T-cell (primary cell): ENCODE results near the gene PACS2. TPM values are rescaled to one million over a fixed set of nuclear protein-coding genes. Genes with fewer than 3 reads are reported as not detected.
A peak's percentile ranks its signal among the peaks of the same experiment; 100 is the strongest.

ENCODE experiments used
- ATAC-seq, 4 experiments: fragments of 200-7000 bp in 3 of 4; fragments of 150-1000 bp in 1 of 4; cut with Tn5 transposase; replicated peaks in 1 of 4; 1 replicate in 3 of 4; 2 replicates in 1 of 4; pipeline ENCODE4 v1.10.0; 2021; ENCODE audit warnings: moderate library complexity in 3 of 4, mild to moderate bottlenecking in 2 of 4, moderate number of reproducible peaks in 1 of 4
- CTCF ChIA-PET, 2 donors: fragments of 300-600 bp; sonication (Branson Sonifier 250); formaldehyde crosslinking; loops; one replicate each; lab custom pipeline; 2022; ENCODE audit warnings: antibody characterized with exemption in 2 of 2; lab: Charles Lee
- POLR2A ChIA-PET, 2 donors: fragments of 300-600 bp; sonication (Branson Sonifier 250); formaldehyde crosslinking; loops; one replicate each; lab custom pipeline; 2022; ENCODE audit warnings: antibody characterized with exemption in 2 of 2; lab: Charles Lee
- DNase-seq, 35 experiments: peaks; one replicate each; pipeline versions ENCODE4 v3.0.0 to v3.0.0-alpha.2; 2013 to 2023
- H3K27ac ChIP-seq: one replicate; pipeline ENCODE4 v1.5.1; 2013; ENCODE audit warnings: low read length
- H3K27me3 ChIP-seq, 2 experiments: replicated peaks in 1 of 2; 1 replicate in 1 of 2; 2 replicates in 1 of 2; pipeline versions ENCODE4 v1.6.1 to v1.7.0; 2013; ENCODE audit warnings: low read length in 1 of 2, mixed read lengths in 1 of 2; ENCODE audit not compliant: control insufficient read depth in 2 of 2, insufficient read depth in 2 of 2; ENCODE audit errors: extremely low read depth in 1 of 2
- H3K36me3 ChIP-seq, 2 donors: 1 replicate in 1 of 2; 2 replicates in 1 of 2; pipeline versions ENCODE4 v1.6.1 to v1.7.0; 2013; ENCODE audit warnings: low read length in 1 of 2; ENCODE audit not compliant: control insufficient read depth in 2 of 2, insufficient read depth in 1 of 2; ENCODE audit errors: extremely low read depth in 1 of 2
- H3K4me1 ChIP-seq, 2 experiments: 1 replicate in 1 of 2; 2 replicates in 1 of 2; pipeline versions ENCODE4 v1.6.1 to v1.7.0; 2013; ENCODE audit warnings: low read length in 2 of 2, mixed read lengths in 1 of 2; ENCODE audit not compliant: insufficient read depth in 2 of 2, control insufficient read depth in 1 of 2; ENCODE audit errors: extremely low read depth in 1 of 2
- H3K4me3 ChIP-seq, 2 donors: 1 replicate in 1 of 2; 2 replicates in 1 of 2; pipeline versions ENCODE4 v1.5.1 to v1.7.0; 2013; ENCODE audit warnings: mild to moderate bottlenecking in 2 of 2, low read length in 1 of 2, moderate library complexity in 1 of 2; ENCODE audit not compliant: control insufficient read depth in 1 of 2; ENCODE audit errors: extremely low read depth in 1 of 2
- H3K9me3 ChIP-seq: 2 replicates; pipeline ENCODE4 v1.7.0; 2013
- H3K27ac Mint-ChIP-seq, 2 donors: one replicate each; pipeline ENCODE4 v1.8.0; 2020 to 2021; ENCODE audit warnings: mild to moderate bottlenecking in 2 of 2, mixed read lengths in 2 of 2
- H3K27me3 Mint-ChIP-seq, 2 donors: one replicate each; pipeline ENCODE4 v1.8.0; 2021 to 2022; ENCODE audit warnings: mixed read lengths in 2 of 2
- H3K36me3 Mint-ChIP-seq: one replicate; pipeline ENCODE4 v1.8.0; 2021; ENCODE audit warnings: mixed read lengths
- H3K4me1 Mint-ChIP-seq, 3 donors: one replicate each; pipeline ENCODE4 v1.8.0; 2020 to 2022; ENCODE audit warnings: mixed read lengths in 3 of 3, mild to moderate bottlenecking in 1 of 3
- H3K4me3 Mint-ChIP-seq, 3 donors: one replicate each; pipeline ENCODE4 v1.8.0; 2020 to 2022; ENCODE audit warnings: mild to moderate bottlenecking in 3 of 3, mixed read lengths in 3 of 3, moderate library complexity in 3 of 3
- H3K9me3 Mint-ChIP-seq, 3 donors: one replicate each; pipeline ENCODE4 v1.8.0; 2020 to 2022; ENCODE audit warnings: mixed read lengths in 3 of 3
- WGBS: methylation state at CpG from one replicate; pipeline ENCODE4 v1.1.5; 2013; ENCODE audit warnings: missing lambda C conversion rate; ENCODE audit not compliant: insufficient coverage; 5-methylcytosine and 5-hydroxymethylcytosine counted together
- total RNA-seq, 35 experiments: library from RNA in 6 of 35; stranded (reverse) in 6 of 35; fragments of 120-200 nt in 1 of 35; gene quantifications; one replicate each; pipeline versions ENCODE4 v1.2.1 to v1.2.4 and lab custom pipeline; 2013 to 2026

The PACS2 gene
- total RNA-seq, 5 donors from 2014 or later (not counting 1 experiment from before 2014, with no cell fraction given) = 70.9 to 86.9 (median 78.0) TPM

GRCh38 chr14:105420101-105420973 is 105.8 kb downstream of the PACS2 start:
- Histone ChIP-seq H3K4me1 (peaks cover 6 to 41% of the 10 kb centered on the region in 2 experiments), H3K27me3 (peaks cover 0 to 25% of the 10 kb centered on the region in 2 experiments), H3K36me3 (no peaks in the 10 kb centered on the region), H3K4me3 (peak overlapping the region; percentile 66 to 82), H3K27ac (peak overlapping the region; percentile 38), H3K9me3 (no peaks in the 10 kb centered on the region)
- peak overlapping the region; percentile 80 to 86 for H3K27ac Mint-ChIP-seq
- no peaks in the 10 kb centered on the region for H3K36me3 Mint-ChIP-seq
- DNase-seq (no peak), ATAC-seq (peak; percentile 1 to 9 (median 7))
- ChIA-PET POLR2A (no interaction called here), CTCF (no interaction called here)
- H3K4me1 Mint-ChIP-seq = peaks cover 29 to 36% (median 31%) of the 10 kb centered on the region in 3 donors
- H3K4me3 Mint-ChIP-seq = peak overlapping the region; percentile 79 to 88 (median 84)
- peaks cover 0 to 2% of the 10 kb centered on the region in 2 donors for H3K27me3 Mint-ChIP-seq
- no peaks in the 10 kb centered on the region for H3K9me3 Mint-ChIP-seq
- 1% methylated on average over 17 of the region's 67 CpGs for WGBS

GRCh38 chr14:105420974-105421674 is 106.6 kb downstream of the PACS2 start:
- no peaks in the 10 kb centered on the region for H3K9me3 Mint-ChIP-seq
- no peaks in the 10 kb centered on the region for H3K9me3 ChIP-seq
- 47% methylated on average over 17 of the region's 23 CpGs for WGBS
- H3K36me3 Mint-ChIP-seq = peaks cover 3% of the 10 kb centered on the region
- ChIA-PET CTCF (no interaction called here), POLR2A (interaction anchor here in 1 of 2 donors (0.6 kb wide), 1 partner anchor 71 kb away, joined by 3 read pairs; no protein-coding TSS in a partner anchor)
- DNase-seq (no peak), ATAC-seq (no peak)
- H3K27me3 ChIP-seq = peaks cover 0 to 22% of the 10 kb centered on the region in 2 experiments
- H3K4me1 Mint-ChIP-seq = peaks cover 30 to 36% (median 33%) of the 10 kb centered on the region in 3 donors
- peak overlapping the region; percentile 66 to 82 for H3K4me3 ChIP-seq
- peak overlapping the region; percentile 38 for H3K27ac ChIP-seq
- peak overlapping the region; percentile 79 to 88 (median 84) for H3K4me3 Mint-ChIP-seq
- H3K36me3 ChIP-seq = peaks cover 0 to 3% of the 10 kb centered on the region in 2 donors
- peaks cover 5 to 43% of the 10 kb centered on the region in 2 experiments for H3K4me1 ChIP-seq
- H3K27me3 Mint-ChIP-seq = no peaks in the 10 kb centered on the region
- H3K27ac Mint-ChIP-seq = peak overlapping the region; percentile 80 to 86

DNA sequence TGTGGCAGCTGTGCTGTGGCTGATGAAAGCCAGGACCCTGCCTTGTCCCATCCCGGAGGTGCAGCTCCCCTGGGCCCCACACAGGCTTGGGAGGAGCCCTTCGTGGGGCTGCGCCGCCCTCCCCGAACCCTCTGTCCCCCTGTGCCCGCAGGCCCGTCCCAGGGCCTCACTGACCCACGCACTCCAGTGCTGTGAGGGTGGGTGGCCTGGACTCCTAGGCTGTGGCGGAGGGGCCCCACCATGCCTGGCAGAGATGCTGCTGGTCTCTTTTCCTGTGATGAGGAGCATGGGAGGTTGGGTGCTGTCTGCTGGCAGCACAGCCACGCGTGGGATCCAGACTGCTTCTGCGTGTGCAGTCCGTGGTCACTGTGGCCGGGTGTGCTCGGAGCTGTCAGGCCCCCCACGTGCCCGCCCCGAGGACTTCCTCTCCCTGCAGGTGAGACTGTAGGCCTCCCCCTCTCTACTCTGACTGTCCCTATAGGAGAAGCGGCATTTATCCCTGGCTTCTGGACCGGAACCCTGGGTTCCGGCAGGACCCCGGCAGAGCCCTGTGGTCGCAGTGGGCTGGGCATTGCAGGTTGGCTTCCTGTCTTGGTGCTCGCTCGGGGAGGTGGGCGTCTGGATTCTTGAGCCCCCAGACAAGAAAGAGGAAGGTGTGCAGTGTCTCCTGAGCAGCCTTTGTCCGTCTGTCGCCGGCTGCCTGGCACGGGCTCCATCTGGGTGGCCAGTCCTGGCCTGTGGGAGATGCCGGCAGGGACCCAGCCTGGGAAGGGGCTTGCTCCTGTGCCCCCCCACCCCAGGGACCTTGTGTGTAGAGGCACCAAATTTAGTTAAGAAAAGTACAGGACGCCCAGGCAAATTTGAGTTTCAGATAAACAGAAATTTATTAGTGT is 107.4 kb downstream of the PACS2 start:
- DNase-seq = no peak
- H3K36me3 ChIP-seq = peaks cover 6 to 9% of the 10 kb centered on the region in 2 donors
- Mint-ChIP-seq H3K27ac (peak overlapping the region; percentile 76 to 85), H3K4me3 (peak overlapping the region; percentile 79 to 88 (median 84)), H3K36me3 (peaks cover 5% of the 10 kb centered on the region), H3K4me1 (peaks cover 33 to 41% (median 35%) of the 10 kb centered on the region in 3 donors), H3K27me3 (no peaks in the 10 kb centered on the region), H3K9me3 (peaks cover 0 to 2% (median 0%) of the 10 kb centered on the region in 3 donors)
- peak overlapping the region in 1 of 2 donors; percentile 82 for H3K4me3 ChIP-seq
- 58% methylated on average over 26 of the region's 32 CpGs for WGBS
- H3K4me1 ChIP-seq = peaks cover 5 to 43% of the 10 kb centered on the region in 2 experiments
- peaks cover 0 to 19% of the 10 kb centered on the region in 2 experiments for H3K27me3 ChIP-seq
- no peak for ATAC-seq
- ChIA-PET CTCF (interaction anchor here in 1 of 2 donors (0.5 kb wide), 1 partner anchor 400 kb away, joined by 3 read pairs; no protein-coding TSS in a partner anchor), POLR2A (no interaction called here)
- H3K9me3 ChIP-seq = no peaks in the 10 kb centered on the region
- no peak overlapping the region for H3K27ac ChIP-seq

DNA sequence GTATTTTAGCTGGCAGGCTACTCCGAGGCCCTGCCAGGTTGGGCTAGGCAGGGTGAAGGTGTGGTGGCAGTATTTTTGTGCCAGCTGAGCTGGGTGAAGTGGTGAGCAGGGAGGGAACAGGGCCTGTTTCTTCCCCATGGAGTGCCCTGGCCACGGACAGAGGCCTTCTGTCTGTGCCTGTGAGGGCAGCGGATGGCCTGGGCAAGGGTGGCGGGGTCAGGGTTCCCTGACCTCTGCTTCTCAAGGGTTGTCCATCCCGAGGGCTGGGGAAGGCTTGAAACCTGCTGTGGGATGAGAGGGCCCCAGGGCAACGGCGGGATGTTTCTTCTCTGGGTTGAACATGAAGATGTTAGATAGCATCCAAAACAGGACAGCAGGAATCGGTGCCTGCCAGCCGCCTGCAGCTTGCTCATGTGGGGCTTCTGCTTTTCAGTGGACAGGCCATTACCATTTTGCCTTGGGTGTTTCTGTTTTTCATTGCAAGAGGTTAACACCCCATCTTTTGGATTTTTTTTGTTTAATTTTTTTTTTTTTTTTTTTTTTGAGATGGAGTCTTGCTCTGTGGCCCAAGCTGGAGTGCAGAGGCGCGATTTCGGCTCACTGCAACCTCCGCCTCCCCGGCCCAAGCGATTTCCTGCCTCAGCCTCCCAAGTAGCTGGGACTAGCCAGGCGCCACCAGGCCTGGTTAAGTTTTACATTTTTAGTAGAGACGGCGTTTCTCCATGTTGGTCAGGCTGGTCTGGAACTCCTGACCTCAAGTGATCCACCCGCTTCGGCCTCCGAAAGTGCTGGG is 108.3 kb downstream of the PACS2 start:
- ATAC-seq (no peak), DNase-seq (no peak)
- H3K4me3 ChIP-seq = no peak overlapping the region
- peaks cover 10% of the 10 kb centered on the region for H3K36me3 Mint-ChIP-seq
- WGBS = 90% methylated on average over 12 of the region's 21 CpGs
- peaks cover 6 to 12% of the 10 kb centered on the region in 2 donors for H3K36me3 ChIP-seq
- H3K4me3 Mint-ChIP-seq = peak overlapping the region in 1 of 3 donors; percentile 39
- H3K27ac Mint-ChIP-seq = peak overlapping the region; percentile 52 to 76
- ChIA-PET POLR2A (interaction anchor here in 1 of 2 donors (0.7 kb wide), 1 partner anchor 19 kb away, joined by 3 read pairs; no protein-coding TSS in a partner anchor), CTCF (interaction anchor here in 1 of 2 donors (0.5 kb wide), 1 partner anchor 401 kb away, joined by 3 read pairs; no protein-coding TSS in a partner anchor)
- H3K27me3 ChIP-seq = peaks cover 0 to 15% of the 10 kb centered on the region in 2 experiments
- H3K4me1 ChIP-seq = peaks cover 5 to 43% of the 10 kb centered on the region in 2 experiments
- H3K27me3 Mint-ChIP-seq = no peaks in the 10 kb centered on the region
- H3K9me3 ChIP-seq = no peaks in the 10 kb centered on the region
- H3K27ac ChIP-seq = no peak overlapping the region
- peaks cover 38 to 46% (median 40%) of the 10 kb centered on the region in 3 donors for H3K4me1 Mint-ChIP-seq
- peaks cover 0 to 5% (median 0%) of the 10 kb centered on the region in 3 donors for H3K9me3 Mint-ChIP-seq

GRCh38 chr14:105423488-105424195 is 109.1 kb downstream of the PACS2 start:
- POLR2A ChIA-PET = interaction anchor here in 1 of 2 donors (0.7 kb wide), 1 partner anchor 20 kb away, joined by 3 read pairs; no protein-coding TSS in a partner anchor
- H3K9me3 Mint-ChIP-seq = peaks cover 0 to 5% (median 0%) of the 10 kb centered on the region in 3 donors
- peaks cover 40 to 43% (median 42%) of the 10 kb centered on the region in 3 donors for H3K4me1 Mint-ChIP-seq
- H3K36me3 ChIP-seq = peaks cover 6 to 12% of the 10 kb centered on the region in 2 donors
- ATAC-seq = no peak
- H3K9me3 ChIP-seq = no peaks in the 10 kb centered on the region
- H3K4me3 Mint-ChIP-seq = no peak overlapping the region
- CTCF ChIA-PET = no interaction called here
- DNase-seq = no peak
- H3K27ac Mint-ChIP-seq = peak overlapping the region in 1 of 2 donors; percentile 14
- H3K27me3 ChIP-seq = peaks cover 0 to 7% of the 10 kb centered on the region in 2 experiments
- H3K4me3 ChIP-seq = no peak overlapping the region
- H3K4me1 ChIP-seq = peaks cover 5 to 43% of the 10 kb centered on the region in 2 experiments
- no peaks in the 10 kb centered on the region for H3K27me3 Mint-ChIP-seq
- WGBS = 95% methylated on average over 15 of the region's 21 CpGs
- peaks cover 10% of the 10 kb centered on the region for H3K36me3 Mint-ChIP-seq
- no peak overlapping the region for H3K27ac ChIP-seq
